Limb (tissue), 2 donors: ENCODE data around the gene ARHGAP22.

Experiments
- DNase-seq, 2 donors: peaks; one replicate each; pipeline ENCODE4 v3.0.0-alpha.2; 2016; ENCODE audit errors: extremely low spot score in 2 of 2

Gene ARHGAP22

GRCh38 chr10:48634198-48634983 lies 29.5 kb upstream of the ARHGAP22 start:
- DNase-seq: no peak

GRCh38 chr10:48633381-48634197 lies 28.7 kb upstream of the ARHGAP22 start:
- no peak for DNase-seq

DNA sequence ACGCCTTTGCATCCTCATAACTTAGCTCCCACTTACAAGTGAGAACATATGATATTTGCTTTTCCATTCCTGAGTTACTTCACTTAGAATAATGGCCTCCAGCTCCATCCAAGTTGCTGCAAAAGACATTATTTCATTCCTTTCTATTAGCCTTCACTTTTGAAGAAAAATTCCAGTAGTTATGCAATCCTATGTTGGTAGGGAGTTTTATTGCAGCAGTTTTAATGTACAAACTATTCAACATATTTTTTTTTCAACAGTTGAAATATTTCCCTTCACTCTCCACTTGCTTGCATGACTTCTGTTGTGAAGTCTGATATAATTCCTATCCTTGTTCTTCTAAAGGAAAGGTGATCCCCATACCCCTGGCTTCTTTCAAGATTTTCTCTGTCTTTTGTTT lies 27.3 kb upstream of the ARHGAP22 start:
- no peak for DNase-seq

DNA sequence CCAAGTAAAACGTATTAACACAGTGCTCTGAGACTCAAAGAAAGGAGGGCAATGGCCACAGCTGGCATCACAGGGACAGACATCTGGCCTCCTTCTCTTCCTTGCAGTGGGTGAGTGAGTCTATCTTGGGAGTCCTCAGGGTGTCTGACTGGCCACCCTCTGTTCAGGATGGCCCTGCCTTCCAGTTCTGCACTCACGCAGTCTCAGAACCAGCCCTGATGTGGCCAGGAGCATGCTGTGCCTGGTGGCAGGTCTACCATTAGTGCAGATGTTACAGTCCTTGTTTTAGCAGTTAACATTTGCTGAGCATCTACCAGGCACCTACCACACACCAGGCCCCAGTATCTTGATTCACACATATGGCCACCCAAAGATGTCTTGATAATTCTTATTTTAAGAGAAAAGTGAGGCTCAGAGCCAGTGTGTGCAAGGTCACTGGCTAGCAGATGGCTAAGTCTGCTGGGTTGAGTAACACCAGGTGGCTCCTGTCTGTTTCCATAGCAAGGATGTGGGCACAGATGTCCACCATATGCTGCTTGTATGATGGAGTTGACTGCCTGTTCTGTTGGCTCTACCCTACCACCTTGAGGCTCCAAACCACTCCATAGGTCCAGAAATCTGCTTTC lies 23.2 kb upstream of the ARHGAP22 start:
- DNase-seq: no peak

GRCh38 chr10:48626986-48627731 lies 22.3 kb upstream of the ARHGAP22 start:
- no peak for DNase-seq

- no peak for DNase-seq
Observed at GRCh38 chr10:48626447-48626846, 21.6 kb upstream of the ARHGAP22 start.

DNA sequence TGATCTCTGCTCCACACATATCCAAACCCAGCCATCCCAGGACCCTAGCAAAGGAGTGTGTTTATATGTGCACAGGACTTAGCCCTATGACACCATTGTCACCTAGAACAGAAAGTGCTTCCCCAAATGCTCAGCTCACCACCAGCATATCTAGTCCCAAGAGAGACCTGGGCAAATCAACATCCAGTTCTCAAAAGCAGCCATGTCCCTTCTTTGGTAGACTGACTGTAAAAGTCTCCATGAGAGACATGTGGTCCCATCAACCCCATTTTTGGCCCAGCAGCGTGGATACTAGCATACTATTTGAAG lies 20.9 kb upstream of the ARHGAP22 start:
- DNase-seq: no peak

DNA sequence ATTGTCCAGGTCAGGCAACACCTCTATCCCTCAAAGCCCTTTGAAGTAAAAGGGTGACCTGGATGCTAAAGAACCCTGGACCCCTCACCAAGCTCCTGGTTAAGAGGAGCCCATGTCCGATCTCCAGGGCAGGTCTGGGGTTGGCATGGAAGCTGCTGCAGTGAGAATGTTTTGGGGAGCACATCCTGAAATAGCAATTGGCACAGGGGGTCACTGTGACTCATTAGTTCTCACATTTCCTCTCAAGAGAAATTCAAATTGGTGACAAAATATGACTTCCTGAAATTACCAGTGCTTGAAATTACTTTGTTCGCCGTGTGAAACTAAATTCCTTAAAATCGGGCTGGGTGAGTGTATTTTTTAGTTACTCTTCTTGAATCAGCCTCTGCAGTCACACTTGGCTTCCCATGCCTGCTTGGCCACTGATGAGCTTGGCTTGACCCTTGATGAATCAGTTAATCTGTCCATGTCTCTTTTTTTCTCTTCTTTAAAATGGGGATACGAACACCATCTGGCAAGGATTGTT lies 18.8 kb upstream of the ARHGAP22 start:
- DNase-seq: no peak

DNA sequence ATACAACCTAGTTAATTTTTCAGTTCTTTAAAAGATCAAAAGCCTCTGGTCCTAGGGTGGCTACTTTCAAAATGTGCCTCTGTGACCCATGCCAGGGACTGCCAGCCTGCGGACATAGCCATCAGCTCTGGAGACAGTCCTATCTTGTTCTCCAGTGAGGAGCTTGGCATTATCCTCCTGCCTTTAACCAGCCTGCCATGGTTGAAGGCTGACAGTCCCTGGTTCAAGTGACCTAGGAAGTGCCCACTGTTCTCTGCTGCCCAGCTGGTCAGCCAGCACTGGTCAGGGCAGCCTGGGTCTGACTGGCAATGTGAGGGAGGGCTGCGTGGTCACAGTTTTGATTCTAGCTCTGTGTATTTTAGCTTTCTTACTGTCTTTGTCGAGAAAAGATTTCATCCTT lies 18.1 kb upstream of the ARHGAP22 start:
- DNase-seq: no peak

- DNase-seq: no peak
Observed at GRCh38 chr10:48620719-48621118, 15.8 kb upstream of the ARHGAP22 start.

GRCh38 chr10:48616436-48616835 lies 11.6 kb upstream of the ARHGAP22 start:
- no peak for DNase-seq

DNA sequence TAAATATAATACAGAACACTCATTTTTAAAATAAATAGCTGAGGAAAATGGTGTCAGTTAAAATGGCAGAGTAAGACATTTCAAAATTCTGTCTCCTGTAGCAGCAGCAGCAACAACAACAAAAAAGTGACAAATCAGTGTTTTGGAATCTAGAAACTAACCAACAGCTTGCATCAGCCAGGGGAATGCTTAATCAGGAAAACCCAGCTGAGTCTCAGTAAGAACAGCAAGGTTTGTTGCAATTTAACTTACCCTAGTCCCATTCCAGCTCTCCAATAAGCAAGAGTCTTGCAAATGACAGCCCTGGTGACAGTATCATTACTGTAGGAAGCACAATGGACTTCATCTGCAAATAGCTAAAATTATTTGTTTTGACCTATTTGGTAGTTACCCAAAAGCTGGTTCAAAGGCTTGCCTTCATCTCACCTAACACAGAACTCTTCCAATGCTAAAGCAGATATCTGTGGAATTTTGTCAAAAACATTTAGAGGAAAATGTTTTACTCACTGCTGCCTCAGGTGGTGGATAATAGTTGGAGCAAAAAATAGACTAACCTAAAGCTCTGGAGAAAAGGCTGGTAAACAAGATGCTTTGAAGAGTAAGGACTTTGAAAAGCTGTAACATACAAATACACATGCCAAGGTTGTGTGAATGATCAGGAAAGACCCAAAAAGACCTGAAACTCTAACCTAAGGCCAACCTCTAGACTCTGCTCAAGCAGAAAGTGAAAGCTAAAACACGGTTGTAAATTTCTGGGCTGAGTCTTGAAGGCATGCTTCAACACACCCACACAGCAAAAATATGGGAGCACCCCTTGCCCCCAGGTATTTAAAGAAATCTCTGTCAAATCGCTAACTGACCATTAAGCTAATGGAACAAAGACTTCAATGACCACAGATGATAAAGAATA lies 9.9 kb upstream of the ARHGAP22 start:
- DNase-seq: no peak

GRCh38 chr10:48613016-48613415 lies 8.1 kb upstream of the ARHGAP22 start:
- DNase-seq: no peak

- no peak for DNase-seq
Observed at GRCh38 chr10:48612236-48612943, 7.5 kb upstream of the ARHGAP22 start.

GRCh38 chr10:48611133-48611532 lies 6.3 kb upstream of the ARHGAP22 start:
- no peak for DNase-seq

- no peak for DNase-seq
Observed at GRCh38 chr10:48610585-48611093, 5.8 kb upstream of the ARHGAP22 start.

- DNase-seq: no peak
Observed at GRCh38 chr10:48609899-48610584, 5.2 kb upstream of the ARHGAP22 start.

- DNase-seq: no peak
Observed at GRCh38 chr10:48609441-48609840, 4.6 kb upstream of the ARHGAP22 start.

GRCh38 chr10:48608976-48609375 lies 4.1 kb upstream of the ARHGAP22 start:
- DNase-seq: no peak
